ENCODE data around the gene DNM3.

DNA sequence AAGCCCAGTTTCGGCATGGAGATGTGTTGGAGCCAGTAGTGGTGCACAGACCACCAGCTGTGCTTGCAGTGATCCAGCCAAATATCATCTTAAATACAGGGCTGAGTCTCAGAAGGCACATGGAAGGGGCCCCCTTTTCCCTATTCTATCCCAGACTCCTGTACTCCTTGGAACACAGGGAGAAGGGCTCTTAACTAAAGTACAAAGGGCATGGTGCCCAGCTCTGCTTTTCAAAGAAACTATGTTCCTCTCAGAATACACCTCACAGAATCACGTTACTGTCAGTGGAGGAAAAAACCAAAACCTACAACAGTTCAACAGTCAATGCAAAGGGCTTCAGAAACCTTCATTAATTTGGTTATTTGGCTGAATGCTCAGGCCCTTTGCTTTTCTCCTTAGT is 398.6 kb downstream of the DNM3 start:
- no peak for TF ChIP-seq POLR2AphosphoS5 (IDR thresholded peaks at IDR 0.05; ENCODE audit: borderline replicate concordance, low read depth, low read length)
- no peak for TF ChIP-seq EZH2 (IDR thresholded peaks at IDR 0.05)
- no peak for TF ChIP-seq FOXP2 (optimal IDR thresholded peaks at IDR 0.05; ENCODE audit: control extremely low read depth, extremely low read length, insufficient read depth)

All from SK-N-MC (cell line).